Measurements from ENCODE around the gene ACAA1. TPM values are rescaled to one million over a fixed set of nuclear protein-coding genes. Genes with fewer than 3 reads are reported as not detected.
"Not testable (repeated sequence)": the region's sequence is repeated elsewhere in the genome, so short reads cannot be mapped to it uniquely, and the experiment has no call there.

ACAA1 gene
- 79.5 TPM for polyA plus RNA-seq (2012; ENCODE audit: insufficient read depth, insufficient read length)

- peak; percentile 97 for DNase-seq (ENCODE audit: low read depth, low spot score)
These were observed at the start of gene ACAA1 for GRCh38 chr3:38136777-38137614. ACAA1 (minus strand) TSS chr3:38137127; CDS start chr3:38137035, 92 bp downstream.

GRCh38 chr3:38177181-38177580, 40.3 kb upstream of the ACAA1 start:
- H3K4me3 ChIP-seq (ENCODE audit: low read length) = no peak overlapping the region
- no peak for DNase-seq (ENCODE audit: low read depth, low spot score)

More at GRCh38 chr3:38136777-38137614, at the start of gene ACAA1:
- H3K4me3 ChIP-seq (ENCODE audit: low read length) = peak within 1 kb of the TSS; percentile 86

GRCh38 chr3:38173834-38174418, 37.0 kb upstream of the ACAA1 start:
- peak; percentile 40 for DNase-seq (ENCODE audit: low read depth, low spot score)
- H3K4me3 ChIP-seq (ENCODE audit: low read length) = 0 out of 2 replicates have a peak overlapping the region, but pooled peaks have one; percentile 7

- no peak overlapping the region for H3K4me3 ChIP-seq (ENCODE audit: low read length)
- DNase-seq (ENCODE audit: low read depth, low spot score) = no peak
These were observed 34.7 kb upstream of the ACAA1 start for GRCh38 chr3:38171622-38172021.

- no peak for DNase-seq (ENCODE audit: low read depth, low spot score)
- no peak overlapping the region for H3K4me3 ChIP-seq (ENCODE audit: low read length)
These were observed 33.8 kb upstream of the ACAA1 start for GRCh38 chr3:38170722-38171121.

GRCh38 chr3:38169027-38169317, 32.0 kb upstream of the ACAA1 start:
- DNase-seq (ENCODE audit: low read depth, low spot score) = no peak
- H3K4me3 ChIP-seq (ENCODE audit: low read length) = no peak overlapping the region

GRCh38 chr3:38168151-38169026, 31.5 kb upstream of the ACAA1 start:
- no peak for DNase-seq (ENCODE audit: low read depth, low spot score)
- no peak overlapping the region for H3K4me3 ChIP-seq (ENCODE audit: low read length)

GRCh38 chr3:38167591-38167990, 30.7 kb upstream of the ACAA1 start:
- no peak for DNase-seq (ENCODE audit: low read depth, low spot score)
- H3K4me3 ChIP-seq (ENCODE audit: low read length) = no peak overlapping the region

GRCh38 chr3:38165722-38166387, 28.9 kb upstream of the ACAA1 start:
- peak overlapping the region; percentile 86 for H3K4me3 ChIP-seq (ENCODE audit: low read length)
- no peak for DNase-seq (ENCODE audit: low read depth, low spot score)

GRCh38 chr3:38164952-38165721, 28.2 kb upstream of the ACAA1 start, which contains the start of gene OXSR1:
OXSR1 (plus strand) TSS chr3:38165537; CDS start chr3:38165877, 340 bp downstream.
- peak; percentile 100 for DNase-seq (ENCODE audit: low read depth, low spot score)
- H3K4me3 ChIP-seq (ENCODE audit: low read length) = peak within 1 kb of the TSS; percentile 86

- H3K4me3 ChIP-seq (ENCODE audit: low read length) = peak overlapping the region; percentile 86
- no peak for DNase-seq (ENCODE audit: low read depth, low spot score)
These were observed 27.7 kb upstream of the ACAA1 start for GRCh38 chr3:38164643-38164951.

- DNase-seq (ENCODE audit: low read depth, low spot score) = no peak
- peak overlapping the region; percentile 86 for H3K4me3 ChIP-seq (ENCODE audit: low read length)
These were observed 27.1 kb upstream of the ACAA1 start for GRCh38 chr3:38163841-38164642.

- H3K4me3 ChIP-seq (ENCODE audit: low read length) = no peak overlapping the region
- DNase-seq (ENCODE audit: low read depth, low spot score) = peak; percentile 51
These were observed 26.4 kb upstream of the ACAA1 start for GRCh38 chr3:38163117-38163840.

- DNase-seq (ENCODE audit: low read depth, low spot score); H3K4me3 ChIP-seq (ENCODE audit: low read length): not testable (repeated sequence)
These were observed 23.8 kb upstream of the ACAA1 start for GRCh38 chr3:38160704-38161103.

GRCh38 chr3:38158472-38158871, 21.5 kb upstream of the ACAA1 start:
- no peak overlapping the region for H3K4me3 ChIP-seq (ENCODE audit: low read length)
- DNase-seq (ENCODE audit: low read depth, low spot score) = no peak

GRCh38 chr3:38157595-38157994, 20.7 kb upstream of the ACAA1 start:
- DNase-seq (ENCODE audit: low read depth, low spot score) = no peak

GRCh38 chr3:38157117-38157516, 20.2 kb upstream of the ACAA1 start:
- no peak for DNase-seq (ENCODE audit: low read depth, low spot score)
- H3K4me3 ChIP-seq (ENCODE audit: low read length) = no peak overlapping the region

More at GRCh38 chr3:38157595-38157994, 20.7 kb upstream of the ACAA1 start:
- no peak overlapping the region for H3K4me3 ChIP-seq (ENCODE audit: low read length)
